DOHH2 (cell line): ENCODE data around the gene A2M.

ENCODE experiments used
- CTCF ChIP-seq: fragments of 200-600 bp; sonication (generic); IDR thresholded peaks from one replicate; pipeline ENCODE4 v1.5.1; 2014; ENCODE audit warnings: antibody characterized with exemption, mild to moderate bottlenecking, low read depth, low read length; ENCODE audit not compliant: poor library complexity, severe bottlenecking
- EZH2phosphoT487 ChIP-seq: fragments of 200-600 bp; sonication (generic); IDR thresholded peaks from 2 replicates; pipeline ENCODE4 v1.6.1; 2017; ENCODE audit warnings: borderline replicate concordance, mild to moderate bottlenecking, antibody characterized with exemption, low read length, moderate library complexity, mixed read lengths

DNA sequence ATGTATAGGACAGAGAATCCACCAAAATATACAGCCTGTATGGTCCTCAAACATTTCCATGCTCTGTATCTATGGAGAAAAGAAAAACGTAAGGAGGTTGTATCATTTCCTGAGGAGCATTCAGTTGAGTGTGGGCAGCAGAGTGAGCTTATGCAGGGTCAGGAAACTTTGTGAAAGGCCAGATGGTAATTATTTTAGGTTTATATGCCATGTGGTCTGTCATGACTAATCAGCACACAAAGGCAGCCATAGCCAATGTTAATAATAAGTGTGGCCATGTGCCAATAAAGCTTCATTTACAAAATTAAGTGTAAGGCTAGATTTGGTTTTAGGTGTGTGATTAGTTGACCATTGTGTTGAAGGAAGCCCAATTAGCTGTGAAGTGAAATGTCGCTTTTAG, 33.2 kb upstream of the A2M start:
- TF ChIP-seq CTCF (no peak), EZH2phosphoT487 (no peak)
